WTC11 (cell line): ENCODE results near the gene KCNK17.

Experiments used
- CBFB ChIP-seq: sonication (generic); formaldehyde crosslinking; IDR thresholded peaks from 2 replicates; pipeline ENCODE4 v1.8.1; 2022; ENCODE audit warnings: mild to moderate bottlenecking, low read depth, missing genetic modification reagents
- CREB1 ChIP-seq: sonication (generic); formaldehyde crosslinking; IDR thresholded peaks from 2 replicates; pipeline ENCODE4 v1.8.0; 2023; ENCODE audit warnings: mild to moderate bottlenecking, missing genetic modification reagents
- CTCF ChIP-seq: fragments of 200-600 bp; IDR thresholded peaks from 2 replicates; pipeline ENCODE4 v1.8.0; 2022; ENCODE audit warnings: antibody characterized with exemption
- GABPB1 ChIP-seq: sonication (generic); formaldehyde crosslinking; IDR thresholded peaks from 2 replicates; pipeline ENCODE4 v1.8.1; 2023; ENCODE audit warnings: mild to moderate bottlenecking, missing genetic modification reagents
- NFE2L1 ChIP-seq: sonication (generic); formaldehyde crosslinking; IDR thresholded peaks from 2 replicates; pipeline ENCODE4 v1.8.1; 2023; ENCODE audit warnings: missing genetic modification reagents
- NR3C1 ChIP-seq: sonication (generic); formaldehyde crosslinking; conservative IDR thresholded peaks from 2 replicates; pipeline ENCODE4 v1.8.1; 2023; ENCODE audit warnings: low read depth, mild to moderate bottlenecking, missing genetic modification reagents
- RORB ChIP-seq: fragments of 250-450 bp; sonication (Bioruptor Pico); IDR thresholded peaks from 2 replicates; pipeline ENCODE4 v1.9.0; 2021; ENCODE audit warnings: mild to moderate bottlenecking
- TP53 ChIP-seq: sonication (generic); formaldehyde crosslinking; IDR thresholded peaks from 2 replicates; pipeline ENCODE4 v1.8.1; 2023; ENCODE audit warnings: mild to moderate bottlenecking, missing genetic modification reagents
- ZNF281 ChIP-seq: sonication (generic); formaldehyde crosslinking; IDR thresholded peaks from 2 replicates; pipeline ENCODE4 v1.8.0; 2023; ENCODE audit warnings: mild to moderate bottlenecking, missing genetic modification reagents
- TF ChIP-seq, protein P1 (sequence below): sonication (generic); formaldehyde crosslinking; IDR thresholded peaks from 2 replicates; pipeline ENCODE4 v1.8.1; 2022; ENCODE audit warnings: mild to moderate bottlenecking, moderate library complexity, missing genetic modification reagents
- TF ChIP-seq, protein P2 (sequence below): sonication (generic); formaldehyde crosslinking; conservative IDR thresholded peaks from 2 replicates; pipeline ENCODE4 v1.8.1; 2023; ENCODE audit warnings: mild to moderate bottlenecking, low read depth, missing genetic modification reagents, moderate library complexity
- TF ChIP-seq, protein P3 (sequence below): sonication (generic); formaldehyde crosslinking; IDR thresholded peaks from 2 replicates; pipeline ENCODE4 v1.8.0; 2022; ENCODE audit warnings: mild to moderate bottlenecking, missing genetic modification reagents

- no peak for TF ChIP-seq TP53 (CRISPR knock-in tag)
- TF ChIP-seq, protein P1, sequence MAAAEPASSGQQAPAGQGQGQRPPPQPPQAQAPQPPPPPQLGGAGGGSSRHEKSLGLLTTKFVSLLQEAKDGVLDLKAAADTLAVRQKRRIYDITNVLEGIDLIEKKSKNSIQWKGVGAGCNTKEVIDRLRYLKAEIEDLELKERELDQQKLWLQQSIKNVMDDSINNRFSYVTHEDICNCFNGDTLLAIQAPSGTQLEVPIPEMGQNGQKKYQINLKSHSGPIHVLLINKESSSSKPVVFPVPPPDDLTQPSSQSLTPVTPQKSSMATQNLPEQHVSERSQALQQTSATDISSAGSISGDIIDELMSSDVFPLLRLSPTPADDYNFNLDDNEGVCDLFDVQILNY (CRISPR knock-in tag), result no peak
- TF ChIP-seq CREB1 (CRISPR knock-in tag), result no peak
- peak; percentile 72 for TF ChIP-seq GABPB1 (CRISPR knock-in tag)
- no peak for TF ChIP-seq RORB (CRISPR knock-in tag)
- no peak for TF ChIP-seq CTCF
- TF ChIP-seq, protein P2, sequence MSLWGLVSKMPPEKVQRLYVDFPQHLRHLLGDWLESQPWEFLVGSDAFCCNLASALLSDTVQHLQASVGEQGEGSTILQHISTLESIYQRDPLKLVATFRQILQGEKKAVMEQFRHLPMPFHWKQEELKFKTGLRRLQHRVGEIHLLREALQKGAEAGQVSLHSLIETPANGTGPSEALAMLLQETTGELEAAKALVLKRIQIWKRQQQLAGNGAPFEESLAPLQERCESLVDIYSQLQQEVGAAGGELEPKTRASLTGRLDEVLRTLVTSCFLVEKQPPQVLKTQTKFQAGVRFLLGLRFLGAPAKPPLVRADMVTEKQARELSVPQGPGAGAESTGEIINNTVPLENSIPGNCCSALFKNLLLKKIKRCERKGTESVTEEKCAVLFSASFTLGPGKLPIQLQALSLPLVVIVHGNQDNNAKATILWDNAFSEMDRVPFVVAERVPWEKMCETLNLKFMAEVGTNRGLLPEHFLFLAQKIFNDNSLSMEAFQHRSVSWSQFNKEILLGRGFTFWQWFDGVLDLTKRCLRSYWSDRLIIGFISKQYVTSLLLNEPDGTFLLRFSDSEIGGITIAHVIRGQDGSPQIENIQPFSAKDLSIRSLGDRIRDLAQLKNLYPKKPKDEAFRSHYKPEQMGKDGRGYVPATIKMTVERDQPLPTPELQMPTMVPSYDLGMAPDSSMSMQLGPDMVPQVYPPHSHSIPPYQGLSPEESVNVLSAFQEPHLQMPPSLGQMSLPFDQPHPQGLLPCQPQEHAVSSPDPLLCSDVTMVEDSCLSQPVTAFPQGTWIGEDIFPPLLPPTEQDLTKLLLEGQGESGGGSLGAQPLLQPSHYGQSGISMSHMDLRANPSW (CRISPR knock-in tag), result no peak
- no peak for TF ChIP-seq NR3C1 (CRISPR knock-in tag)
- no peak for TF ChIP-seq NFE2L1 (CRISPR knock-in tag)
- TF ChIP-seq, protein P3, sequence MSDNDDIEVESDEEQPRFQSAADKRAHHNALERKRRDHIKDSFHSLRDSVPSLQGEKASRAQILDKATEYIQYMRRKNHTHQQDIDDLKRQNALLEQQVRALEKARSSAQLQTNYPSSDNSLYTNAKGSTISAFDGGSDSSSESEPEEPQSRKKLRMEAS (CRISPR knock-in tag), result no peak
- no peak for TF ChIP-seq CBFB (CRISPR knock-in tag)
- no peak for TF ChIP-seq ZNF281
Measured at GRCh38 chr6:39298061-39298460, 16.2 kb downstream of the KCNK17 start.
